ENCODE measurements around the gene IGSF9.

- no peak for TF ChIP-seq CTCF (conservative IDR thresholded peaks at IDR 0.05; ENCODE audit: low read depth, low read length)
- TF ChIP-seq CHD1 (IDR thresholded peaks at IDR 0.05; ENCODE audit: low read depth, low read length), result no peak
- no peak for TF ChIP-seq POLR2A (IDR thresholded peaks at IDR 0.05; ENCODE audit: low read depth, low read length)
Measured at GRCh38 chr1:159932296-159933285, 12.8 kb downstream of the IGSF9 start.

Data from IMR-90 (cell line).